Inferior parietal cortex (tissue), 1 donor: ENCODE data around the gene PARP6.

Experiments used
- DNase-seq: peaks from one replicate; pipeline ENCODE4 v3.0.0-alpha.2; 2016; ENCODE audit errors: extremely low spot score

Gene PARP6

DNA sequence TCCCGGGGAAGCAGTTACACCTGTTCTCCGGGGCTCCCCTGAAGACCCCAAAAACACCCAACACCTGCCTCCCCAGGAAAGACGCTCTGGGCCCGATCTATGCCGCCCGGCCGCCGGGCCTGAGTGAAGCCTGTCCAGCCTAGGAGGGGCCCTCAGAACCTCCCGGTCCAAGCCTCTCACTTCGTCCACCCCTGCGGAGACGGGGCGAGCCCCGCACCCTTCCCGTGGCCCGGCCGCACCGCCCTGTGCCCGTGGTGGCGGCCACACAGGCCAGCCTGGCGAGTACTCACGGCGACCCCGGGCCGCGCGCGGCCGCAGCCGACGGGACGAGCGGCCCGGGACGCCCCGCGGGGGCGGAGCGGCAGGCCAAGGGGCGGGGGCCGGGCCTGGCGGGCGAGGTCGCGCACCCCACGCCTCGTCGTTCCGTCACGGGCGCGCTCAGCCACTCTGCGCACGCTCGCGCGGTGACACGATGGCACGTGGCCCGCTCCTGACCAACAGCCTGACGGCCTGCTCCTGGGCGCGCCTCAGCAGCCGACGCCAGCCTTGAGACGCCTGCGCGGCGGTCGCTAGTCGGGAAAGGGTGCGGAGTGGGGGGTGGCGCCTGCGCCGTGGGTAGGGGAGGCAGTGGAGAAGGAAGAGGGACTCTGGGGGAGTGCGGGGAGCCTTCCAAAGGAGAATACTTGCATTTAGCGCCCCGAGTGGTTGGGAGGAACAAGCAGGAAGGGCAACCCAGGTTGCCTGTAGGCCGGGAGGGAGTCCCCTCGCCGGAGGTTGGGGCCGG is at the start of gene PARP6:
Gene PARP6 (minus strand): TSS at position 342 of the 784 bp plus-strand sequence. CDS start 5,077 bp downstream, outside the sequence.
- DNase-seq: peak; percentile 96

DNA sequence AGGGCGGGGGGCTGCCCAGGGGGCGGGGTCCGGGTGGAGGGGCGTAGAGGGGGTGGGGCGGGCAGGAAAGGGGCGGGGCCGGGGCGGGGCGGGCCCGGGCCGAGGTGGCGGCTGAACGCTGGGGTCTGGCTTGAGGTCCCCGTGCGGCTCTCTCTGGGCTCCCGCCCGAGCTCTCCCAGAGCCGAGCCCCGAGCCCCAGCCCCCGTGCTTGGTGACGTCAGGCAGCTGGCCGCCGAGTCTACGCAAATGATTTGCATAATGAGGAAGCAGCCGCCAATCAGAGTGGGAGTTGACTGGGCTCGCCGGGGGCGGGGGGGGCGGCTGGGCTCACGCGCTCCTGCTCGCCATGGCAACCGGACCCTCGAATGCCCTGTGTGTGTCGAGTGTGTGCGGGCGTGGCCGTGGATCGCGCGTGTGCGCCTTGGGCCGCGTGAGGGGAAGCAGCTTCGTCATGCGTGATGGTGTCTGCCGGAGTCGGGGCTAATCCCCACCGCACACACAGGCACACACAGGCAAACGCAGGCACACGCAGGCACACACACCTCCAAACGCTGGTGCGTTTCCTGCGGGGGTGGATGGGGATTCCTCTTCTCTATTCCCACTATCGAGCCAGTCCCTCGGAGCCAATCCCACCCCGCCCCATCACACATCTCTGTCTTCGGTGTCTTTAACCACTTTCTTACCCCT is 47.8 kb upstream of the PARP6 start, which contains the start of gene CELF6:
Gene CELF6 (minus strand): TSS at position 173 of the 687 bp plus-strand sequence. CDS start 283 bp downstream, outside the sequence.
- DNase-seq: peak; percentile 76

GRCh38 chr15:72319360-72319984 is 47.1 kb upstream of the PARP6 start:
- no peak for DNase-seq

- DNase-seq: no peak
These were observed 46.1 kb upstream of the PARP6 start for GRCh38 chr15:72318408-72318942.

DNA sequence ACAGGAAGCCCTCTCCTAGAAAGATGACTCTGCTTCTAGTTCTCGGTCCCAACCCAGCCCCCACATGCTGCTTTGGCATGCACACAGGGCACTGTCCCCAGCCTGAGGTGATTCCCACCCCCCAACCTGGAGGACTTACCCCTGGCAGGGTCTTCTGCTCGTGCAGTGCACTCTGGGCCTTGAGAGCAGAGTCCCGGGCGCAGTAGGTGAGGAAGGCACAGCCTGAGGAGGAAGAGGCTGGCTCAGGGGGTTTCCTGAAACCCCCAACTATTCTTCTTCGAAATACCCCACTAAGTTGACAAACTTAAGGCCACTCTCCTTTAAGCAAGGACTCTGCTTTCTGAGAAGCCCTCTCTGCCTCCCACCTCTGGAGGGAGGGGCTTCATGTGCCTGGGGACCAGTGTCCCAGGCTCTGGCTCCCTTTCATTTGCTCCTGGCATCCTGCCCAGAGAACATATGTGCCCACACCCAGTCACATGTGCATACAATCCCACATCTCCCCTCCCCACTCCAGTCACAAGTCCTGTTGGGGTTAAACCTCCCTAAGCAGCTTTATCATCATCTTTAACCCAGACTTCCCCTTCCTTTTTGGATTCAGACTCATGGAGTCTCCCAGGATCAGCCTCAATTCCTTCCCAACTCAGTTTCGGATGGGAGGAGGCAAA is 43.5 kb upstream of the PARP6 start:
- no peak for DNase-seq

DNA sequence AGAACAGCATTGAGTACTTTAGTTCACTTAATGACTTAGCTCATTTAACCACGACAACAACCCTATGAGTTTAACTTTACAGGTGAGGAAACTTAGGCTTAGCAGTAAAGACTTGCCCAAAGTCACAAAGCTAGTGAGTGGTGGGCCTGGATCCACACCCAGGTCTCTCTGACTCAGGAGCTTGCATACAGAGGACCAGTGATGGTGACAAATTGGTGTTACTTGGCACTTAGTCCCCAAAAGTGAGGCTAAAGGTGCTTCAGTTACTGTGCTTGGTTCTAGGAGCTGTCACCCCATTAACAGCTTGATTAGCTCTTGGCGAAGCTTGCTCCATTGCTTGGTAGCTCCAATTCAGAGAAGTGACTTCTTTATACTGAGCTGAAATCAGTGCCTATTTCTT is 41.5 kb upstream of the PARP6 start:
- no peak for DNase-seq

GRCh38 chr15:72313448-72313840 is 41.1 kb upstream of the PARP6 start:
- no peak for DNase-seq

- DNase-seq: no peak
These were observed 40.5 kb upstream of the PARP6 start for GRCh38 chr15:72312605-72313447.

GRCh38 chr15:72307026-72307425 is 34.7 kb upstream of the PARP6 start:
- DNase-seq: no peak

DNA sequence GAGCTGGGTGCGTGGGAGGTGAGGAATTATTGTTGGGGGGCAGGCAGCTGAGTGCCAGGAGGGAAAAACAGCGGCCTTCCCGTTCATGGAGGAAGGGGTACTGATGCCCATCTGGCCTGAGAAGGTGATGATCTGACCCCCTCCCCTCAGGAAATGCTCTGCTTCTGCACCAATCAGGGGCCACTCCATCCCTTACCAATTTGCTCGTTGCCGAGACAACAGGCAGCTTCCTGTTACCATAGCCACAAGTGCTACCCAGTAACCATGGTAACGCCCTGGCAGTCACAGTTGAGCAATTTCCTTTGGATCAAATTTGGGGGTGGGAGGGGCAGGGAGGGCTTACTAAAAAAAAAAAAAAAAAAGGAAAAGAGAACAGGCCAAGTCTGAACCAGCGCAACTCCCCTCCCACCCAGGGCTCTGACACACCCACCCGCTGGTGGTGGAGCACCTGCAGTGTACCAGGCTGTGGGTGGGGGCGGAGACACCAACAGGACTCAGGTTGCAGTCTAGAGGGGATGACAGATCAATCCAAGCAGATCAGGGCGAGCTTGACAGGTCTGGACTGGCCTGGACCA is 33.9 kb upstream of the PARP6 start:
- DNase-seq: peak; percentile 64

GRCh38 chr15:72304596-72304995 is 32.2 kb upstream of the PARP6 start:
- no peak for DNase-seq

GRCh38 chr15:72302955-72303354 is 30.6 kb upstream of the PARP6 start:
- no peak for DNase-seq

DNA sequence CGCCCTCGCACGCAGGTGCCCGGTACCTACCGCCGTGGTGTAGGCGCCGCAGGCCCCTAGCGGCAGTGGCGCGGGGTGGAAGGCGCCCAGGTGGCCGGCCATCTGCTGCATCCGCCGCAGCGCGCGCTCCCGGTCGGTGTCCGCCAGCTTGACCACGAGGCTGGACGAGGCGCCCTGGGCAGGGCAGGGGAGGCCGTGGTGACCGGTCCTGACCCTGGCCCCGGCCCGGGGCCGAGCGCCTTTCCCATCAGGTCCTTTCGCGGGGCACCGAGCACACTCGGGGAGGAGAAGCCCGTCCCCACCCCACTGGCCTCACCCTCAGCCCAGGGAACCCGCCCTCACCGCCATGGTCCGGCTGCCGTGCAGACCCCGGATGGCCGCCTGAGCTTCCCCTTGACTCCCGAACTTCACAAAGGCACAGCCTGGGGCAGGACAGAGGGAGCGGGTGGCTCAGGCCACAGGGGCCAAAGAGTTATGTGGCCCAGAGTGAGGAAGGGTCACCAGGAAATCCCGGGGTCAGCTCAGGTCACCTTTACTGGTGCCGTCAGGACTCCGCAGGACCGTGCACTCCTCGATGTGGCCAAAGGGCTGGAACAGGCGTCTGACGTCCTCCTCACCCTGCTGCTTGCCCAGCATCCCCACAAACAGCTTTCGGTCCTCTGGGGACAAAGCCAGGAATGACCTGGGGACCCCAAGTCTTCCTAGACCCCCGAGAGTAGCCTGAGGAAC is 17.4 kb upstream of the PARP6 start:
- no peak for DNase-seq

GRCh38 chr15:72288796-72289596 is 16.6 kb upstream of the PARP6 start:
- DNase-seq: no peak

DNA sequence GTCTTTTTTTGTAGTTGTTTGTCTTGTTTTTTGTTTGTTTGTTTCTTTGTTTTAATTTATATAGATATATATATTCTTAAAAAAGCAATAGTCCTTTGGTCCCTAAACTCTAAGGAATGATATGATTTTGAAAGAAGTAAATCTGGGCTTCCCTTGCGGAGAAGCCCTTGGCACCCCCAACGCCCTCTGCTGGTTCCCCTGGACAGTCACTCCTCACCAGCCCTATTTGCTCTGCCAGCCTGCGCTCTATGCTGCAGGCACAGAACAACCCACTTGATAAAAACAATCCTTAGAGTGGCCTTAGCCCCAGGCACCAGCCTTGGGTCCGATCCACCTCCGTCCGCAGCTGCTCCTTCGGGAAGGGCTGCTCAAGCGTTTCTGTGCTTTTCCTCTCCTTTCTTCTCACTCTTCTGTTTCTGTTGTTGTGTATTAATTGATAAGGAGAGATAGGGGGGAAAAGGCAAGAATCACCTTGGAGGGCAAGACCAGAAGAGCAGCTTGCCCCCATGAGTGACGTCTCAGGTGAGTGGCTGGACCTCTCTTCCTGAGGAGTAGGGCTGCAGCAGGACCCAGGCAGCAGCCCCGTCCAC is 13.7 kb upstream of the PARP6 start:
- DNase-seq: no peak

DNA sequence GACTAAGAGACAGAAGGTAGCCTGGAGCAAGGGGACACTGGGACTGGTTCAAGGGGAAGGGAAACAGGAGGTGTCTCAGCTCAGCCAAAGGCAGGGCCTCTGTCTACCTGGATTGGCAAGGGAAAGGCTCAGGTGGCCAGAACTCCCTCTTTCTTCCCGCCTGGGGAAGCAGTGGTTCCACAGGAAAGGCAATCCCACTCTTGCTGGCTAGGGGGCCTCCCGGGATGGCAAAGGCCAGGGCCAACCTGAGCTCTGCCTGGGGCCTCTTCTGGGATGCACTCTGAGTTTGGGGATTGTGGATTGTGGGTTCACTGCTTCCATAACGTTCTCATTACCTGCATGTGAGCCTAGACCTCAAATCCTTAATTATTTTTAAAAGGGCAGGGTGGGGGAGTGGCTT is 13.0 kb upstream of the PARP6 start:
- DNase-seq: no peak

GRCh38 chr15:72284781-72285180 is 12.4 kb upstream of the PARP6 start:
- DNase-seq: no peak

- no peak for DNase-seq
These were observed 9.4 kb upstream of the PARP6 start for GRCh38 chr15:72281713-72282112.

DNA sequence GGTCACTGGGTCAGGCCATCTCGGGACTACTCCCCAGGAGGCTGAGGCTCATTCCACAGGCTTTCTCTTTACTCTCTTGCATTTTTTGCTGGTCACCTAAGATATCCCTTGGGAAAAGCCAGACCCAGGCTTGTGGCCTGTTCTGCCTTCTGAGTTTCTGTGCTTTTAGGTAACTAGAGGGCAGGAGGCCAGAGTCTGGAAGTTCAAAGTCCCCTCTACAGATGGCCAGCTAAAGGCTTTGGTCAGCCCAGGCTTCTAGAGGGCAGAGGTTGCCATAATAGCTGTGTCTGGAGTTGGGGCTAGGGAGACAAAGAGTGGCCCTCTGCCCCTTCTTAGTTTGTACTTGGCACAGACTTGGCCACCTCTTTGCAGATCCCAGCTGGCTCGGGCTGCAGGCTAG is 8.4 kb upstream of the PARP6 start:
- no peak for DNase-seq
